ENCODE data around the gene AKR1B15.

DNA sequence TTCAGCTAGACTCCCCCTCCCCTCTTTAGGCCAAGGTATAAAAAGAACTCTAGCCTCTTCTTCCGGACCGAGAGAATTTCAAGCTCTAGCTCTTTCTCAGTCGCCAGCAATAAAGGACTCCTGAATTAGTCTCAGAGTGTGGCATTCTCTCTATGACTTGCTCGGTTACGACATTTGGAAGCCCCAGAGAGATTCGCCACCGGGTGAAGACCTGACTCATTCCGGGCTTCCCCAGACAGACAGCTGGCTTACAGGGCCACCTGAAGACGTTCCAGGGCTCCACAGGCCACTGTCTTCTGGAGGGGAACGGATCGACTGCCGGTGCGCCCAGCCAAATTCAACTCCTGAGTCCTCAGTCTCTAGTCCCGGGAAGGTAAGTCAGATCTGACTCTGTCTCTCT is at the start of gene AKR1B15:
- no peak for TF ChIP-seq POLR2AphosphoS5 (IDR thresholded peaks at IDR 0.05)
- TF ChIP-seq POLR2A (IDR thresholded peaks at IDR 0.05): no peak
- TF ChIP-seq, protein P1, sequence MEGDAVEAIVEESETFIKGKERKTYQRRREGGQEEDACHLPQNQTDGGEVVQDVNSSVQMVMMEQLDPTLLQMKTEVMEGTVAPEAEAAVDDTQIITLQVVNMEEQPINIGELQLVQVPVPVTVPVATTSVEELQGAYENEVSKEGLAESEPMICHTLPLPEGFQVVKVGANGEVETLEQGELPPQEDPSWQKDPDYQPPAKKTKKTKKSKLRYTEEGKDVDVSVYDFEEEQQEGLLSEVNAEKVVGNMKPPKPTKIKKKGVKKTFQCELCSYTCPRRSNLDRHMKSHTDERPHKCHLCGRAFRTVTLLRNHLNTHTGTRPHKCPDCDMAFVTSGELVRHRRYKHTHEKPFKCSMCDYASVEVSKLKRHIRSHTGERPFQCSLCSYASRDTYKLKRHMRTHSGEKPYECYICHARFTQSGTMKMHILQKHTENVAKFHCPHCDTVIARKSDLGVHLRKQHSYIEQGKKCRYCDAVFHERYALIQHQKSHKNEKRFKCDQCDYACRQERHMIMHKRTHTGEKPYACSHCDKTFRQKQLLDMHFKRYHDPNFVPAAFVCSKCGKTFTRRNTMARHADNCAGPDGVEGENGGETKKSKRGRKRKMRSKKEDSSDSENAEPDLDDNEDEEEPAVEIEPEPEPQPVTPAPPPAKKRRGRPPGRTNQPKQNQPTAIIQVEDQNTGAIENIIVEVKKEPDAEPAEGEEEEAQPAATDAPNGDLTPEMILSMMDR (IDR thresholded peaks at IDR 0.05): no peak
